Lower leg skin (tissue), 3 donors: Measurements from ENCODE around the gene PAEP.

ENCODE experiments used
- CTCF ChIP-seq, 3 donors: fragments of 450-650 bp; IDR thresholded peaks; one replicate each; pipeline ENCODE4 v1.5.1; 2016; ENCODE audit warnings: antibody characterized with exemption in 3 of 3, mild to moderate bottlenecking in 3 of 3, moderate library complexity in 2 of 3
- POLR2A ChIP-seq, 2 donors: fragments of 450-650 bp; IDR thresholded peaks; one replicate each; pipeline ENCODE4 v1.6.1; 2016 to 2017; ENCODE audit warnings: antibody characterized with exemption in 2 of 2, mild to moderate bottlenecking in 1 of 2, moderate library complexity in 1 of 2

GRCh38 chr9:135607401-135608293 lies 46.1 kb downstream of the PAEP start:
- TF ChIP-seq CTCF (IDR thresholded peaks at IDR 0.05) (no peak), POLR2A (IDR thresholded peaks at IDR 0.05) (no peak)
